IMR-90 (cell line): ENCODE results near the gene ADARB2. TPM values are rescaled to one million over a fixed set of nuclear protein-coding genes. Genes with fewer than 3 reads are reported as not detected.

Experiments used
- ATAC-seq: fragments of 200-7000 bp; cut with Tn5 transposase; 2 replicates; pipeline ENCODE4 v1.9.1; 2020; ENCODE audit warnings: low read depth, mild to moderate bottlenecking, moderate library complexity
- BruUV-seq: library from RNA; stranded (reverse); fragments of 400-500 nt; replicated peaks from 2 replicates; lab custom pipeline; 2021; lab: Mats Ljungman, UMichigan
- CTCF ChIA-PET: fragments of 300-600 bp; formaldehyde crosslinking; extraction: SDS; loops from one replicate; lab custom pipeline; 2021; ENCODE audit warnings: antibody characterized with exemption; lab: Yijun Ruan, JAX
- POLR2A ChIA-PET: fragments of 300-600 bp; sonication (Branson Sonifier 250); formaldehyde crosslinking; loops from one replicate; lab custom pipeline; 2022; ENCODE audit warnings: antibody characterized with exemption; ENCODE audit not compliant: unreplicated experiment; lab: Charles Lee
- DNase-seq: peaks from one replicate; pipeline ENCODE4 v3.0.0; 2013
- H2AFZ ChIP-seq: replicated peaks from 2 replicates; pipeline ENCODE3; 2013; ENCODE audit warnings: low read length, mild to moderate bottlenecking; ENCODE audit not compliant: poor library complexity
- H2AK5ac ChIP-seq: 2 replicates; pipeline ENCODE4 v1.6.1; 2013; ENCODE audit warnings: low read depth, low read length, inconsistent platforms
- H2AK9ac ChIP-seq: replicated peaks from 2 replicates; pipeline ENCODE3; 2013; ENCODE audit warnings: mild to moderate bottlenecking, low read depth, low read length, moderate library complexity; ENCODE audit not compliant: poor library complexity
- H2BK120ac ChIP-seq: 2 replicates; pipeline ENCODE4 v1.6.1; 2013; ENCODE audit warnings: low read depth, low read length, inconsistent platforms
- H2BK15ac ChIP-seq: 3 replicates; pipeline ENCODE4 v1.6.1; 2013; ENCODE audit warnings: low read depth, low read length, inconsistent platforms
- H2BK20ac ChIP-seq: 2 replicates; pipeline ENCODE4 v1.6.1; 2013; ENCODE audit warnings: low read depth, mild to moderate bottlenecking, inconsistent platforms, low read length, moderate library complexity
- H2BK5ac ChIP-seq: 2 replicates; pipeline ENCODE4 v1.6.1; 2013; ENCODE audit warnings: mild to moderate bottlenecking, low read depth, low read length, inconsistent platforms; ENCODE audit not compliant: poor library complexity, severe bottlenecking
- H3K14ac ChIP-seq: replicated peaks from 2 replicates; pipeline ENCODE4 v1.6.1; 2013; ENCODE audit warnings: low read depth, low read length, inconsistent platforms
- H3K18ac ChIP-seq: 2 replicates; pipeline ENCODE4 v1.6.1; 2013; ENCODE audit warnings: low read depth, low read length, control low read depth
- H3K23ac ChIP-seq: 2 replicates; pipeline ENCODE4 v1.6.1; 2013; ENCODE audit warnings: low read depth, low read length, inconsistent platforms
- H3K27ac ChIP-seq: 2 replicates; pipeline ENCODE4 v1.5.1; 2013; ENCODE audit warnings: mild to moderate bottlenecking, control low read depth, low read length; ENCODE audit not compliant: insufficient read depth
- H3K27me3 ChIP-seq: 2 replicates; pipeline ENCODE4 v1.6.1; 2013; ENCODE audit warnings: low read length; ENCODE audit not compliant: control insufficient read depth, insufficient read depth
- H3K36me3 ChIP-seq: 2 replicates; pipeline ENCODE4 v1.6.1; 2013; ENCODE audit warnings: low read length, mixed read lengths; ENCODE audit not compliant: control insufficient read depth, insufficient read depth
- H3K4ac ChIP-seq: 2 replicates; pipeline ENCODE4 v1.6.1; 2013; ENCODE audit warnings: low read depth, low read length, inconsistent platforms
- H3K4me1 ChIP-seq: 2 replicates; pipeline ENCODE4 v1.6.1; 2013; ENCODE audit warnings: low read length, mixed read lengths; ENCODE audit not compliant: control insufficient read depth, insufficient read depth
- H3K4me2 ChIP-seq: 2 replicates; pipeline ENCODE4 v1.6.1; 2013; ENCODE audit warnings: low read depth, mild to moderate bottlenecking, control low read depth, low read length, moderate library complexity
- H3K4me3 ChIP-seq: 2 replicates; pipeline ENCODE4 v1.5.1; 2013; ENCODE audit warnings: low read depth, mild to moderate bottlenecking, control low read depth, low read length, moderate library complexity; ENCODE audit not compliant: insufficient read depth
- H3K56ac ChIP-seq: 2 replicates; pipeline ENCODE4 v1.6.1; 2013; ENCODE audit warnings: low read length, inconsistent platforms; ENCODE audit not compliant: insufficient read depth; ENCODE audit errors: extremely low read depth
- H3K79me1 ChIP-seq, 2 experiments: 2 replicates each; pipeline ENCODE4 v1.6.1; 2013; ENCODE audit warnings: low read length in 2 of 2, inconsistent platforms in 1 of 2, low read depth in 1 of 2
- H3K9ac ChIP-seq: 2 replicates; pipeline ENCODE4 v1.6.1; 2013; ENCODE audit warnings: low read depth, low read length, control low read depth
- H3K9me1 ChIP-seq: 2 replicates; pipeline ENCODE4 v1.6.1; 2013; ENCODE audit warnings: low read length, inconsistent platforms; ENCODE audit not compliant: insufficient read depth
- H3K9me3 ChIP-seq: 2 replicates; pipeline ENCODE4 v1.6.1; 2013; ENCODE audit warnings: low read length; ENCODE audit not compliant: control insufficient read depth, insufficient read depth
- H4K20me1 ChIP-seq: 2 replicates; pipeline ENCODE4 v1.6.1; 2013; ENCODE audit warnings: low read length, inconsistent platforms; ENCODE audit not compliant: insufficient read depth
- H4K5ac ChIP-seq: 2 replicates; pipeline ENCODE4 v1.6.1; 2013; ENCODE audit warnings: mild to moderate bottlenecking, low read depth, low read length, control low read depth
- H4K8ac ChIP-seq, 2 experiments: 2 replicates each; pipeline ENCODE4 v1.6.1; 2013; ENCODE audit warnings: low read depth in 2 of 2, low read length in 2 of 2, control low read depth in 1 of 2, inconsistent platforms in 1 of 2
- H4K91ac ChIP-seq: 2 replicates; pipeline ENCODE4 v1.6.1; 2013; ENCODE audit warnings: low read depth, low read length, inconsistent platforms; ENCODE audit not compliant: insufficient read depth
- BHLHE40 ChIP-seq: fragments of 150-350 bp; IDR thresholded peaks from 2 replicates; pipeline ENCODE4 v1.6.1; 2016; ENCODE audit warnings: mild to moderate bottlenecking, low read depth, low read length
- CEBPB ChIP-seq: IDR thresholded peaks from 2 replicates; pipeline ENCODE4 v1.6.1; 2012; ENCODE audit warnings: low read depth, low read length, improper control_type of control experiment
- CHD1 ChIP-seq: IDR thresholded peaks from 2 replicates; pipeline ENCODE4 v1.6.1; 2012; ENCODE audit warnings: low read depth, low read length, improper control_type of control experiment
- CTCF ChIP-seq: conservative IDR thresholded peaks from 2 replicates; pipeline ENCODE4 v1.5.1; 2012; ENCODE audit warnings: mild to moderate bottlenecking, low read depth, low read length, improper control_type of control experiment
- ELK1 ChIP-seq: fragments of 150-350 bp; IDR thresholded peaks from 2 replicates; pipeline ENCODE4 v1.6.1; 2016; ENCODE audit warnings: low read depth, mild to moderate bottlenecking, low read length, moderate library complexity, borderline replicate concordance
- FOS ChIP-seq: fragments of 150-350 bp; IDR thresholded peaks from 2 replicates; pipeline ENCODE4 v1.6.1; 2016; ENCODE audit warnings: low read depth, low read length
- MAFK ChIP-seq: IDR thresholded peaks from 2 replicates; pipeline ENCODE4 v1.6.1; 2012; ENCODE audit warnings: low read depth, low read length, improper control_type of control experiment
- MAZ ChIP-seq: IDR thresholded peaks from 2 replicates; pipeline ENCODE4 v1.6.1; 2012; ENCODE audit warnings: low read depth, mild to moderate bottlenecking, low read length, improper control_type of control experiment, moderate library complexity, borderline replicate concordance
- MXI1 ChIP-seq: IDR thresholded peaks from 2 replicates; pipeline ENCODE4 v1.6.1; 2012; ENCODE audit warnings: low read depth, mild to moderate bottlenecking, low read length, moderate library complexity, borderline replicate concordance
- NFE2L2 ChIP-seq: fragments of 150-350 bp; IDR thresholded peaks from 2 replicates; pipeline ENCODE4 v1.6.1; 2016; ENCODE audit warnings: low read depth, mild to moderate bottlenecking, low read length
- POLR2A ChIP-seq: IDR thresholded peaks from 2 replicates; pipeline ENCODE4 v1.6.1; 2012; ENCODE audit warnings: mild to moderate bottlenecking, low read depth, low read length
- RAD21 ChIP-seq: IDR thresholded peaks from 2 replicates; pipeline ENCODE4 v1.6.1; 2012; ENCODE audit warnings: low read length, improper control_type of control experiment
- RFX5 ChIP-seq: IDR thresholded peaks from 2 replicates; pipeline ENCODE4 v1.8.0; 2012; ENCODE audit warnings: low read depth, mild to moderate bottlenecking, low read length, moderate library complexity
- SMC3 ChIP-seq: fragments of 150-350 bp; IDR thresholded peaks from 2 replicates; pipeline ENCODE4 v1.6.1; 2016; ENCODE audit warnings: low read depth, mild to moderate bottlenecking, antibody characterized with exemption, low read length, moderate library complexity
- USF2 ChIP-seq: fragments of 150-350 bp; IDR thresholded peaks from 2 replicates; pipeline ENCODE4 v1.6.1; 2017; ENCODE audit warnings: mild to moderate bottlenecking, antibody characterized with exemption, low read length, low read depth
- WGBS, 2 experiments: methylation state at CpG; one replicate each; pipeline versions ENCODE4 v1.1.5 to v1.1.7; 2013; ENCODE audit warnings: missing lambda C conversion rate in 2 of 2; ENCODE audit not compliant: insufficient read length in 1 of 2; ENCODE audit errors: extremely low coverage in 2 of 2; 5-methylcytosine and 5-hydroxymethylcytosine counted together
- dilution Hi-C: fragments of 300-500 bp; cut with HindIII; formaldehyde crosslinking; loops from one replicate; pipeline ENCODE4 v1.14.3; 2018; ENCODE audit warnings: low sequenced_read_pairs; ENCODE audit not compliant: unreplicated experiment
- in situ Hi-C: fragments of 300-500 bp; cut with MboI; formaldehyde crosslinking; loops from 3 replicates; pipeline ENCODE4 v1.14.3; 2019; ENCODE audit warnings: low sequenced_read_pairs, inconsistent platforms, mixed read lengths
- intact Hi-C: fragments of 100-400 bp; cut with micrococcal nuclease; formaldehyde crosslinking; loops from 2 replicates; pipeline ENCODE4 v1.10.0; 2022
- polyA plus RNA-seq, 3 experiments: library from polyadenylated mRNA; depleted of rRNA; stranded (reverse); fragments of >200 nt; gene quantifications; 2 replicates each; pipeline ENCODE4 v1.2.3, GENCODE V29; 2012; ENCODE audit warnings: low replicate concordance in 1 of 3
- total RNA-seq: library from RNA; depleted of rRNA; stranded (reverse); fragments of >200 nt; gene quantifications from 2 replicates; pipeline ENCODE4 v1.2.3, GENCODE V29; 2012

The ADARB2 gene
- total and polyA plus RNA-seq, 2 of the 4 experiments (the other 2 are of a cell fraction), result not detected

GRCh38 chr10:1367938-1368841 lies 369.1 kb downstream of the ADARB2 start:
- H2BK15ac ChIP-seq, result no peak overlapping the region
- dilution Hi-C loops (no loop called here), intact Hi-C loops (no loop called here), in situ Hi-C loops (no loop called here)
- H3K27ac ChIP-seq, result no peak overlapping the region
- no peak overlapping the region for H3K14ac ChIP-seq
- no peak overlapping the region for H2AK5ac ChIP-seq
- H3K4me1 ChIP-seq, result no peaks in the 10 kb centered on the region
- no peaks in the 10 kb centered on the region for H3K36me3 ChIP-seq
- H2BK120ac ChIP-seq, result no peak overlapping the region
- no peaks in the 10 kb centered on the region for H3K79me1 ChIP-seq
- H4K20me1 ChIP-seq, result no peaks in the 10 kb centered on the region
- H3K4me2 ChIP-seq, result no peak overlapping the region
- ATAC-seq (no peak), DNase-seq (no peak)
- H3K9me1 ChIP-seq, result no peaks in the 10 kb centered on the region
- H3K27me3 ChIP-seq, result no peaks in the 10 kb centered on the region
- no peak overlapping the region for H2AK9ac ChIP-seq
- H3K4ac ChIP-seq, result no peak overlapping the region
- ChIA-PET CTCF (no interaction called here), POLR2A (no interaction called here)
- no peak overlapping the region for H2BK20ac ChIP-seq
- no peak overlapping the region for H3K56ac ChIP-seq
- WGBS, 2 experiments, result 72% methylated on average over 8 of the region's 24 CpGs; no CpG with 5 or more reads in 1 of the 2 experiments
- H3K9me3 ChIP-seq, result peaks cover 41% of the 10 kb centered on the region
- H4K8ac ChIP-seq, result no peak overlapping the region
- no peak overlapping the region for H4K5ac ChIP-seq
- no peak overlapping the region for H3K23ac ChIP-seq
- no TSS peak for BruUV-seq
- no peak overlapping the region for H4K91ac ChIP-seq
- no peak overlapping the region for H3K9ac ChIP-seq
- H2BK5ac ChIP-seq, result no peak overlapping the region
- no peak overlapping the region for H3K18ac ChIP-seq
- no peak overlapping the region for H3K4me3 ChIP-seq
- no peak overlapping the region for H2AFZ ChIP-seq
- no peak for TF ChIP-seq FOS
- no peak for TF ChIP-seq RAD21
- TF ChIP-seq ELK1, result no peak
- TF ChIP-seq BHLHE40, result no peak
- TF ChIP-seq MAZ, result no peak
- no peak for TF ChIP-seq SMC3
- no peak for TF ChIP-seq NFE2L2
- no peak for TF ChIP-seq POLR2A
- no peak for TF ChIP-seq RFX5
- TF ChIP-seq MXI1, result no peak
- no peak for TF ChIP-seq CTCF
- no peak for TF ChIP-seq USF2
- no peak for TF ChIP-seq CEBPB
- TF ChIP-seq MAFK, result no peak
- no peak for TF ChIP-seq CHD1
